ENCODE measurements around the gene ENPEP. TPM values are rescaled to one million over a fixed set of nuclear protein-coding genes. Genes with fewer than 3 reads are reported as not detected.

Gene ENPEP
- total RNA-seq, 1 experiment from 2014 or later: 0.33 TPM

- Mint-ChIP-seq H3K36me3 (peaks cover 2% of the 10 kb centered on the region), H3K27me3 (ENCODE audit: low read depth) (peaks cover 83% of the 10 kb centered on the region), H3K9me3 (no peaks in the 10 kb centered on the region), H3K4me3 (peak overlapping the region; percentile 58), H3K27ac (no peak overlapping the region), H3K4me1 (peaks cover 52% of the 10 kb centered on the region)
- ChIA-PET CTCF (no interaction called here), POLR2A (no interaction called here)
- DNase-seq (ENCODE audit: low spot score) (peak; percentile 20), ATAC-seq (peak; percentile 4)
- TF ChIP-seq MAX (CRISPR knock-in tag; IDR thresholded peaks at IDR 0.05) (no peak), TEAD1 (CRISPR knock-in tag; IDR thresholded peaks at IDR 0.05) (no peak), GABPB1 (CRISPR knock-in tag; IDR thresholded peaks at IDR 0.05) (no peak), ZSCAN18 (CRISPR knock-in tag; IDR thresholded peaks at IDR 0.05) (no peak), ZNF281 (CRISPR knock-in tag; IDR thresholded peaks at IDR 0.05) (no peak), ATF3 (CRISPR knock-in tag; conservative IDR thresholded peaks at IDR 0.05) (no peak), ZNF263 (CRISPR knock-in tag; IDR thresholded peaks at IDR 0.05; ENCODE audit: low read depth) (no peak), FOXP4 (CRISPR knock-in tag; IDR thresholded peaks at IDR 0.05) (no peak), NFATC4 (CRISPR knock-in tag; IDR thresholded peaks at IDR 0.05) (no peak), IRF2 (CRISPR knock-in tag; IDR thresholded peaks at IDR 0.05; ENCODE audit: borderline replicate concordance, low read depth) (no peak), ZNF423 (CRISPR knock-in tag; IDR thresholded peaks at IDR 0.05) (no peak)
- TF ChIP-seq, protein P1, sequence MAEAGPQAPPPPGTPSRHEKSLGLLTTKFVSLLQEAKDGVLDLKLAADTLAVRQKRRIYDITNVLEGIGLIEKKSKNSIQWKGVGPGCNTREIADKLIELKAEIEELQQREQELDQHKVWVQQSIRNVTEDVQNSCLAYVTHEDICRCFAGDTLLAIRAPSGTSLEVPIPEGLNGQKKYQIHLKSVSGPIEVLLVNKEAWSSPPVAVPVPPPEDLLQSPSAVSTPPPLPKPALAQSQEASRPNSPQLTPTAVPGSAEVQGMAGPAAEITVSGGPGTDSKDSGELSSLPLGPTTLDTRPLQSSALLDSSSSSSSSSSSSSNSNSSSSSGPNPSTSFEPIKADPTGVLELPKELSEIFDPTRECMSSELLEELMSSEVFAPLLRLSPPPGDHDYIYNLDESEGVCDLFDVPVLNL (CRISPR knock-in tag; IDR thresholded peaks at IDR 0.05; ENCODE audit: borderline replicate concordance, low read depth): no peak
Observed at GRCh38 chr4:110610620-110610939, 134.6 kb downstream of the ENPEP start.

- peaks cover 55% of the 10 kb centered on the region for H3K4me1 Mint-ChIP-seq
- peak overlapping the region; percentile 92 for H3K4me3 Mint-ChIP-seq
- POLR2A ChIA-PET: no interaction called here
- H3K27ac Mint-ChIP-seq: no peak overlapping the region
- CTCF ChIA-PET: interaction anchor here (1.0 to 1.2 kb wide), 2 partner anchors 20 to 28 kb away, joined by 3 read pairs; no protein-coding TSS in a partner anchor
- DNase-seq (ENCODE audit: low spot score): peak; percentile 29
- no peak for ATAC-seq
- H3K36me3 Mint-ChIP-seq: peaks cover 2% of the 10 kb centered on the region
- no peaks in the 10 kb centered on the region for H3K9me3 Mint-ChIP-seq
- H3K27me3 Mint-ChIP-seq (ENCODE audit: low read depth): peaks cover 89% of the 10 kb centered on the region
- TF ChIP-seq ZMAT4 (CRISPR knock-in tag; IDR thresholded peaks at IDR 0.05) (no peak), FOXJ3 (CRISPR knock-in tag; IDR thresholded peaks at IDR 0.05; ENCODE audit: borderline replicate concordance) (no peak), HMGA2 (CRISPR knock-in tag; IDR thresholded peaks at IDR 0.05) (no peak), GTF2I (CRISPR knock-in tag; conservative IDR thresholded peaks at IDR 0.05) (no peak), SMAD4 (CRISPR knock-in tag; IDR thresholded peaks at IDR 0.05) (no peak), ZBTB43 (CRISPR knock-in tag; IDR thresholded peaks at IDR 0.05) (no peak), TP53 (CRISPR knock-in tag; IDR thresholded peaks at IDR 0.05) (no peak), ZNF232 (CRISPR knock-in tag; IDR thresholded peaks at IDR 0.05) (no peak), MYBL2 (CRISPR knock-in tag; IDR thresholded peaks at IDR 0.05) (no peak)
- TF ChIP-seq, protein P2, sequence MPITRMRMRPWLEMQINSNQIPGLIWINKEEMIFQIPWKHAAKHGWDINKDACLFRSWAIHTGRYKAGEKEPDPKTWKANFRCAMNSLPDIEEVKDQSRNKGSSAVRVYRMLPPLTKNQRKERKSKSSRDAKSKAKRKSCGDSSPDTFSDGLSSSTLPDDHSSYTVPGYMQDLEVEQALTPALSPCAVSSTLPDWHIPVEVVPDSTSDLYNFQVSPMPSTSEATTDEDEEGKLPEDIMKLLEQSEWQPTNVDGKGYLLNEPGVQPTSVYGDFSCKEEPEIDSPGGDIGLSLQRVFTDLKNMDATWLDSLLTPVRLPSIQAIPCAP (CRISPR knock-in tag; IDR thresholded peaks at IDR 0.05): no peak
- TF ChIP-seq, protein P3, sequence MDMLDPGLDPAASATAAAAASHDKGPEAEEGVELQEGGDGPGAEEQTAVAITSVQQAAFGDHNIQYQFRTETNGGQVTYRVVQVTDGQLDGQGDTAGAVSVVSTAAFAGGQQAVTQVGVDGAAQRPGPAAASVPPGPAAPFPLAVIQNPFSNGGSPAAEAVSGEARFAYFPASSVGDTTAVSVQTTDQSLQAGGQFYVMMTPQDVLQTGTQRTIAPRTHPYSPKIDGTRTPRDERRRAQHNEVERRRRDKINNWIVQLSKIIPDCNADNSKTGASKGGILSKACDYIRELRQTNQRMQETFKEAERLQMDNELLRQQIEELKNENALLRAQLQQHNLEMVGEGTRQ (CRISPR knock-in tag; IDR thresholded peaks at IDR 0.05): no peak
Observed at GRCh38 chr4:110610940-110611831, 135.2 kb downstream of the ENPEP start.

Measured in WTC11 (cell line).